PC-9 (cell line): ENCODE measurements around the gene ASB10. TPM values are rescaled to one million over a fixed set of nuclear protein-coding genes. Genes with fewer than 3 reads are reported as not detected.

Experiments used
- BruUV-seq: library from RNA; stranded (reverse); fragments of 400-500 nt; replicated peaks from 2 replicates; lab custom pipeline; 2021; lab: Mats Ljungman, UMichigan
- CTCF ChIA-PET: fragments of 300-600 bp; sonication (Branson Sonifier 250); formaldehyde crosslinking; loops from one replicate; lab custom pipeline; 2022; ENCODE audit warnings: antibody characterized with exemption; lab: Charles Lee
- POLR2A ChIA-PET: fragments of 300-600 bp; sonication (Branson Sonifier 250); formaldehyde crosslinking; loops from one replicate; lab custom pipeline; 2022; ENCODE audit warnings: antibody characterized with exemption; ENCODE audit not compliant: unreplicated experiment; lab: Charles Lee
- DNase-seq, 2 experiments: peaks; one replicate each; pipeline versions ENCODE4 v3.0.0 to v3.0.0-alpha.2; 2015 to 2022; ENCODE audit warnings: mixed read lengths in 1 of 2
- H2AFZ ChIP-seq: fragments of 200-600 bp; sonication (generic); 2 replicates; pipeline ENCODE4 v1.8.1; 2017; ENCODE audit warnings: antibody characterized with exemption
- H3F3A ChIP-seq: fragments of 200-600 bp; sonication (generic); 2 replicates; pipeline ENCODE4 v1.8.1; 2017; ENCODE audit warnings: antibody characterized with exemption, mild to moderate bottlenecking, low read depth; ENCODE audit not compliant: insufficient read depth
- H3K27ac ChIP-seq: fragments of 200-600 bp; sonication (generic); 2 replicates; pipeline ENCODE4 v1.6.1; 2016; ENCODE audit warnings: mixed run types
- H3K27me3 ChIP-seq: fragments of 200-600 bp; sonication (generic); 2 replicates; pipeline ENCODE4 v1.6.1; 2016; ENCODE audit warnings: low read depth, mixed run types; ENCODE audit not compliant: insufficient read depth
- H3K36me3 ChIP-seq: fragments of 200-600 bp; sonication (generic); 2 replicates; pipeline ENCODE4 v1.6.1; 2016; ENCODE audit warnings: low read depth, mixed run types
- H3K4me1 ChIP-seq: fragments of 200-600 bp; sonication (generic); replicated peaks from 2 replicates; pipeline ENCODE4 v1.6.1; 2016; ENCODE audit warnings: mixed run types; ENCODE audit not compliant: insufficient read depth
- H3K4me2 ChIP-seq: fragments of 200-600 bp; sonication (generic); 2 replicates; pipeline ENCODE4 v1.6.1; 2017; ENCODE audit warnings: mixed run types
- H3K4me3 ChIP-seq: fragments of 200-600 bp; sonication (generic); 2 replicates; pipeline ENCODE4 v1.6.1; 2016; ENCODE audit warnings: mixed run types
- H3K79me2 ChIP-seq: fragments of 200-600 bp; sonication (generic); 2 replicates; pipeline ENCODE4 v1.6.1; 2017; ENCODE audit warnings: low read depth, mixed run types
- H3K9me2 ChIP-seq: fragments of 200-600 bp; sonication (generic); 2 replicates; pipeline ENCODE4 v1.8.1; 2017; ENCODE audit warnings: mild to moderate bottlenecking; ENCODE audit not compliant: insufficient read depth
- H3K9me3 ChIP-seq: fragments of 200-600 bp; sonication (generic); 2 replicates; pipeline ENCODE4 v1.8.1; 2016; ENCODE audit warnings: low read depth; ENCODE audit not compliant: insufficient read depth
- H4K20me1 ChIP-seq: fragments of 200-600 bp; sonication (generic); 2 replicates; pipeline ENCODE4 v1.8.1; 2017; ENCODE audit not compliant: insufficient read depth
- EZH2 ChIP-seq: fragments of 200-600 bp; sonication (generic); IDR thresholded peaks from 2 replicates; pipeline ENCODE4 v1.8.0; 2017; ENCODE audit warnings: antibody characterized with exemption, low read depth
- intact Hi-C: fragments of 100-400 bp; cut with micrococcal nuclease; formaldehyde crosslinking; loops from one replicate; pipeline ENCODE4 v1.10.0; 2022; ENCODE audit not compliant: unreplicated experiment
- total RNA-seq: library from RNA; stranded (reverse); gene quantifications from 2 replicates; pipeline ENCODE4 v1.2.3, GENCODE V29; 2021
- TF ChIP-seq, protein P1 (sequence below): fragments of 200-600 bp; sonication (generic); conservative IDR thresholded peaks from 2 replicates; pipeline ENCODE4 v1.6.1; 2017; ENCODE audit warnings: mixed run types, antibody characterized with exemption, mild to moderate bottlenecking, moderate library complexity

Gene ASB10
- total RNA-seq, 1 experiment from 2014 or later: not detected

DNA sequence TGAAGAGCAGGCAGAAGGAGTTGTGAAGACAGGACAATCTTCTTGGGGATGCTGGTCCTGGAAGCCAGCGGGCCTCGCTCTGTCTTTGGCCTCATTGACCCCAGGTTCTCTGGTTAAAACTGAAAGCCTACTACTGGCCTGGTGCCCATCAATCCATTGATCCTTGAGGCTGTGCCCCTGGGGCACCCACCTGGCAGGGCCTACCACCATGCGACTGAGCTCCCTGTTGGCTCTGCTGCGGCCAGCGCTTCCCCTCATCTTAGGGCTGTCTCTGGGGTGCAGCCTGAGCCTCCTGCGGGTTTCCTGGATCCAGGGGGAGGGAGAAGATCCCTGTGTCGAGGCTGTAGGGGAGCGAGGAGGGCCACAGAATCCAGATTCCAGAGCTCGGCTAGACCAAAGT lies 46.8 kb upstream of the ASB10 start:
- peaks cover 41% of the 10 kb centered on the region for H3K79me2 ChIP-seq
- TF ChIP-seq, protein P1, sequence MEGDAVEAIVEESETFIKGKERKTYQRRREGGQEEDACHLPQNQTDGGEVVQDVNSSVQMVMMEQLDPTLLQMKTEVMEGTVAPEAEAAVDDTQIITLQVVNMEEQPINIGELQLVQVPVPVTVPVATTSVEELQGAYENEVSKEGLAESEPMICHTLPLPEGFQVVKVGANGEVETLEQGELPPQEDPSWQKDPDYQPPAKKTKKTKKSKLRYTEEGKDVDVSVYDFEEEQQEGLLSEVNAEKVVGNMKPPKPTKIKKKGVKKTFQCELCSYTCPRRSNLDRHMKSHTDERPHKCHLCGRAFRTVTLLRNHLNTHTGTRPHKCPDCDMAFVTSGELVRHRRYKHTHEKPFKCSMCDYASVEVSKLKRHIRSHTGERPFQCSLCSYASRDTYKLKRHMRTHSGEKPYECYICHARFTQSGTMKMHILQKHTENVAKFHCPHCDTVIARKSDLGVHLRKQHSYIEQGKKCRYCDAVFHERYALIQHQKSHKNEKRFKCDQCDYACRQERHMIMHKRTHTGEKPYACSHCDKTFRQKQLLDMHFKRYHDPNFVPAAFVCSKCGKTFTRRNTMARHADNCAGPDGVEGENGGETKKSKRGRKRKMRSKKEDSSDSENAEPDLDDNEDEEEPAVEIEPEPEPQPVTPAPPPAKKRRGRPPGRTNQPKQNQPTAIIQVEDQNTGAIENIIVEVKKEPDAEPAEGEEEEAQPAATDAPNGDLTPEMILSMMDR: no peak
- no peak for TF ChIP-seq EZH2
- no TSS peak for BruUV-seq
- peaks cover 22% of the 10 kb centered on the region; the same call in 1 of the 2 replicates for H3K36me3 ChIP-seq
- H3K4me1 ChIP-seq: peaks cover 19% of the 10 kb centered on the region
- no peak overlapping the region for H3K27ac ChIP-seq
- H4K20me1 ChIP-seq: peaks cover 50% of the 10 kb centered on the region
- H3F3A ChIP-seq: 0 out of 2 replicates have a peak, but pooled peaks cover 3% of the 10 kb centered on the region
- H3K4me3 ChIP-seq: peak overlapping the region; percentile 88; the same call in 1 of the 2 replicates
- H3K4me2 ChIP-seq: peak overlapping the region; percentile 91
- H3K9me3 ChIP-seq: no peaks in the 10 kb centered on the region
- no peaks in the 10 kb centered on the region for H3K9me2 ChIP-seq
- DNase-seq: no peak
- ChIA-PET CTCF (interaction anchor here (2.2 kb wide), 1 partner anchor 10 kb away, joined by 6 read pairs; no protein-coding TSS in a partner anchor), POLR2A (no interaction called here)
- H3K27me3 ChIP-seq: no peaks in the 10 kb centered on the region
- intact Hi-C loops: no loop called here
- no peak overlapping the region for H2AFZ ChIP-seq

DNA sequence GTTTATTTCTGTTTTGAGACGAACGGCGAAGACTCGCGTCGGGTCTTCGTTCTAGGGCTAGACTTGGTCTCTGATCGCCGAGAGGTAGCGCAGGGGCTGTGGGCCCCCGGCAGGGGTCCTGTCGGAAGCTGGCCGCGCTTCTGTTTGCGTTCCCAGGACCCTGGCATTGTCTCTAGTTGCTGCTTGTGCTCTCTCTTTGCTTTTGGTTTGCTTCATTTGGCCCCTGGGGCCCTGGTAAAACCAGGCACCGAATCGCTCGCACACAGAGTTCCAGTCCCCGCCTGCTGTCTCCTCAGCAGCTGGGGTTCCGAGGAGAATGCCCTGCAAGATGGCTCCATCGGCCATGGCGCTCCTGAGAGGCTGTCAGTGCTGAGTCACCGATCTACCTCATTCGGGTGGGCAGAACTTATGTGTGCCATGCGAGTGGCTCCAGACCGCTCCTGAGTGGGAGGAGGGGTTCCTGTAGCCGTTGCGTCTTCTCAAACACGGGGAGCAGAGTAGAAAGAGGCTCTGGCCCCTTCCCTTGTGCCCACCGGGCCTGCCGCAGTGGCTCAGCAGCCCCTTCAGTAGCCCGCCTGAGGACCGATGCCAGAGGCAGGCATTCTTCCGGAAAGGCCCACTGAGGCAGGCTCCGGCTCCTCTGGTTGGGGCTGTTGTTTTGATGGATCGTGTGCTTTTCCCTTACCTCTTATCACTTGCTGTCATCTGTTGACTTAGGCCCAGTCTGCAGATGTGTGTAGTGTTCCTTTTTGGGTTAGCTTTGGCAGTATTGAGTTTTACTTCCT lies 46.1 kb upstream of the ASB10 start:
- Histone ChIP-seq H3F3A (peaks cover 8% of the 10 kb centered on the region; the same call in 1 of the 2 replicates), H3K79me2 (peaks cover 41% of the 10 kb centered on the region), H2AFZ (peak overlapping the region; percentile 92), H3K4me3 (peak overlapping the region; percentile 88), H3K27me3 (no peaks in the 10 kb centered on the region), H3K9me2 (no peaks in the 10 kb centered on the region), H3K9me3 (no peaks in the 10 kb centered on the region), H3K4me2 (peak overlapping the region; percentile 91), H3K4me1 (peaks cover 26% of the 10 kb centered on the region), H3K27ac (peak overlapping the region; percentile 11; the same call in 1 of the 2 replicates), H4K20me1 (peaks cover 46% of the 10 kb centered on the region), H3K36me3 (peaks cover 21% of the 10 kb centered on the region; the same call in 1 of the 2 replicates)
- ChIA-PET CTCF (interaction anchor here (2.2 kb wide), 1 partner anchor 11 kb away, joined by 6 read pairs; no protein-coding TSS in a partner anchor), POLR2A (interaction anchor here (0.5 kb wide), 1 partner anchor 34 kb away, joined by 3 read pairs; no protein-coding TSS in a partner anchor)
- BruUV-seq: no TSS peak
- intact Hi-C loops: no loop called here
- no peak for TF ChIP-seq EZH2
- TF ChIP-seq, protein P1: no peak
- DNase-seq: peak; percentile 55 to 73

DNA sequence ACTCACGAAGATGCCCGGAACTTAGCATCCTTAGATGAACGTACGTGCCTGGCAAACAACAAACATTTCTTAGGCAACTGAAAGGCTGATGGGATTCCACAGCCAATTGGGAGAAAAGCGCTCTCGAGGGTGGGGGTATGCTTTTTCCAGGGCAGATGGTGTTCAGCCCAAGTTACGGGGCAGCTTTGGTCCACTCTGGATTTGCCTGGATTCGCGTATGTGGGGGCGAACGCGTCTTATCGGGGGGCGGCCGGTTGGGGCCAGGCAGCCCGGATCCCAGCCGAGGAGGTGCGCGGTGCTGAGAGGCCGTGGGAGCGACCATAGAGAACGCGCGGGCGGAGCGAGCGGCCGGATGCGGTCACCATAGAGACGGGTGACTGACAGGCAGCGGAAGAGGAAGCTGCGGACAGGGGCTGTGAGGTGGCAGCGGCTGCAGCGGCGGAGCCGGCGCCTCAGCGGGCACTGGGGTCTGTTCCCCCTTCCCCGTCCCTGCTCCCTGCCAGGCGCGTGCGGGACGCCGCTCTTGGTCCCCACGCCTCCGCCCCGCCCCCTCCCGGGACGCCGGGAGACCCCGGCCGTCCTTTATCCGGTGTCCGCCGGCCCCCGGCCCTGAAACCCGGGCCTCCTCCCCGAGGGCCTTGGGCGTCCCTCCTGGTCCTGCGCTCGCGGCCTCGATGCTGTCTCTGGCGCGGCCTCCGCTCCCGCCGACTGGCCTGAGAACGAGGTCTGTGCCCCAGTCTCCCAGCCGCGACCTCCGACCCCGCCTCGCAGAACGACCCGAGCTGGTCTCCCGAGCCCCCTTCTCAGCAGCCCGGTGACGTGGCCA lies 45.3 kb upstream of the ASB10 start, which contains the start of gene CHPF2:
TSS of gene CHPF2 (plus strand) at position 393 of the 826 bp plus-strand sequence. CDS start 1,529 bp downstream, outside the sequence.
- TF ChIP-seq, protein P1: no peak
- TF ChIP-seq EZH2: no peak
- Histone ChIP-seq H2AFZ (peak within 1 kb of the TSS; percentile 92), H3K4me2 (peak within 1 kb of the TSS; percentile 91), H3K36me3 (peaks cover 16% of the 10 kb centered on the region; the same call in 1 of the 2 replicates), H3K4me1 (peaks cover 29% of the 10 kb centered on the region), H3K79me2 (peaks cover 41% of the 10 kb centered on the region), H3K27ac (peak within 1 kb of the TSS; percentile 11; the same call in 1 of the 2 replicates), H3K27me3 (no peaks in the 10 kb centered on the region), H3F3A (peaks cover 14% of the 10 kb centered on the region; the same call in 1 of the 2 replicates), H3K4me3 (peak within 1 kb of the TSS; percentile 88), H3K9me2 (no peaks in the 10 kb centered on the region), H3K9me3 (no peaks in the 10 kb centered on the region), H4K20me1 (peaks cover 38% of the 10 kb centered on the region)
- peak; percentile 76 to 89 for DNase-seq
- BruUV-seq: no TSS peak
- intact Hi-C loops: no loop called here
- CTCF ChIA-PET: interaction anchor here (2.2 kb wide), 1 partner anchor 12 kb away, joined by 6 read pairs; no protein-coding TSS in a partner anchor
- POLR2A ChIA-PET: interaction anchor here (0.5 to 0.7 kb wide), 2 partner anchors 10 to 35 kb away, joined by 3 to 4 read pairs; no protein-coding TSS in a partner anchor
